NCI-H2107 treated with DMSO at 0.1 percent for 48 hours (cell line): Measurements from ENCODE around the gene CLK4.
"Not testable (repeated sequence)": the region's sequence is repeated elsewhere in the genome, so short reads cannot be mapped to it uniquely, and the experiment has no call there.

Experiments used
- DNase-seq: peaks from one replicate; lab custom pipeline; 2025; ENCODE audit not compliant: unreplicated experiment; lab: John Stamatoyannopoulos, UW

CLK4 gene

DNA sequence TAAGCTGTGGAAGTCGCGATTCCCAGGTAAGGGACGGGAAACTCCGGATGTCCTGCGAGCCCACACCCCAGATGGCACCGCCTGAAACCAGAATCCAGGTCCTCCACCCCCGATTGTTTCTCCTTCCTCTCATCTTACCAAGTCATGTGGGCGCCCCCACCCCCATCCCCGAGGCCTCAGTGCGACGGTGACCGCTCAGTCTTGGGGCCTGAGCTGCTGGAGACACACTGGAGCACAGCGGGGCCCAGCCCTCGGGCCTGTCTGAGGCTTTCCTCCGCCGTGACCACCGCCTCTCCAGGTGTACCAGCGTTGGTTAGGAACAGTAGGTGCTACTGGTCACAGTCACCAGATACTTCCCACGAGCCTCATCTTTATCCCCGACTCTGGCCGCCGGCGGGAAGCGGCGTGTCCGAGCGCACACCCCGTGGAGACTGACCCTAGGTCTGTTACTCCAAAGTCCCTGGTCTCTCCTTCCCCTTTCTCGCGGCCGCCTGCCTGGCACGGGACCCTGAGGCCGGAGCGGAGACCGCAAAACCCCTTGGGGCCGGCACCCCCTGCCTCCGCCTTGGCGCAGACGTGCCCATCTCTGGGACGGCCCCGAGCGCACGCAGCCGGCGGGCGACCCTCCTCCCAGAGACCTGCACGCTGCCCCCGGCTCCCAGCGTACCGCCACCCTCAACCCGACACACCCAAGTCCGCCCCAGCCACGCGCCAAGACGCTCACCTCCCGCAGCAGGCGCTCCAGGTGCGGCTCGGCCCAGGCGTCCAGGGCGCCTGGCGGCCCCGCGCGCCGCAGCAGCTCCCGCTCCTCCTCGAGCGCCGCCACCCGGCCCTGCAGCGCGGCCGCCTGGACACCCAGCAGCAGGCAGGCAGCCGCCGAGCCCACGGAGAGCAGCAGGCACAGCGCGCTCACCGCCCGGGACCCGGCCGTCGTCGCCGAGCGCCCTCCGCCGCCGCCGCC, 37.4 kb downstream of the CLK4 start:
- no peak for DNase-seq

DNA sequence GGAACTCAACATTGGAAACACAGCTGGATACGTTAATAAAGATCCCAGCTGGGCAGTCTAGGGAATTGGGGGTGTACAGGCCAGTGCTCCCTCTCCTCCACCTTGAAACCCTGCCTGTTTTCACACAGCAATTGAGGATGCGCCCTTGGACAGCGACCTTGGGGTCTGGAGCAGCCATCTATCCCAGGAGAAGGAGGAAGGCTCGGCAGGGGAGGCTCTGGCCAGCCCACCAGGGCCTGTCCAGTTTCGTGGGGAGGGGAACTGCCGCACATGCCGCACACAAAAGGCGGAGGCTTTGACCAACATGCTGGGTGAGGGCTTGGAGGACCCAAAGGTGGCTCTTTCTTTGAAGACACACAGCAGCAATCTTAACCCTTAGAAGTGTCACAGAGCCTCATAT, 38.1 kb downstream of the CLK4 start:
- no peak for DNase-seq

DNA sequence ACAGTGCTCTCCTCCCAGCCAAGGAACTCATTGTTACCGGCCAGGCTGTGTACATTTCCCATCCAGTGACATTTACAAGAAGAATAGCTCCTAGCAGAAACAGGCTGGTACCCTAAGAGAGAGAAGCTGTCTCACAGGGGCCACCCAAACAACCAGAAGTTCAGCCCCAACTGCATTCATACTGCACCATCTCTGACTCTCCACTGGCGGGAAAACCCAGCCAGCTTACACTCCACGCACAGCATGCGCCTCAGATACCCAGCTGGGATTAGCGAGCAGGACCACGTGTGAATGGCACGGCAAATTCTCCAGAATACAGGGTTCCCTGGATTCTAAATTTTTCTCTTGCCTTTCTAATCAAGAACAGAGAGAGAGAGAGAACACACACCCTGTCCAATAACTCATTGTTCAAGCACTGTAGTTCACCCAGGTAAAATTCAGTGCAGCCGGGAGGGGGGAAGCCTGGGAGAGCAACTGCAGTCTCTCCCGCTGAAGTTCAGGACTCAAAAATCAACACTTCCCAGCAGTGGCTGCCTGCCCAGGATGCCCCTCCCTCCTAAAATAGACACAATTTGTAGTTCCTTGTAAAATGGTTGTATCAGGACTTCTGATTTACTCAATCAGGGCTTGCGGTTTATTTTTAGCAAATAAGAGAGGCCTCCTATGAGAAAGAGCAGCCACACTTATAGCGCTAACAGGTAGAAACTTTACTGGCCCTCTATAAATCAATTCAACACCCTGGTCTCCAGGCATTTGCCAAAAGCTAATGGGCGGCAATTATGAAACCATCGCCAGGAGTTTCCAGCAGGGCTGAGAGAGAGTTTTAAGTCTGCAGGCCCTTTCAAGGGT, 38.9 kb downstream of the CLK4 start:
- no peak for DNase-seq

- DNase-seq = no peak
Measured at GRCh38 chr5:178586396-178586795, 40.5 kb downstream of the CLK4 start.

DNA sequence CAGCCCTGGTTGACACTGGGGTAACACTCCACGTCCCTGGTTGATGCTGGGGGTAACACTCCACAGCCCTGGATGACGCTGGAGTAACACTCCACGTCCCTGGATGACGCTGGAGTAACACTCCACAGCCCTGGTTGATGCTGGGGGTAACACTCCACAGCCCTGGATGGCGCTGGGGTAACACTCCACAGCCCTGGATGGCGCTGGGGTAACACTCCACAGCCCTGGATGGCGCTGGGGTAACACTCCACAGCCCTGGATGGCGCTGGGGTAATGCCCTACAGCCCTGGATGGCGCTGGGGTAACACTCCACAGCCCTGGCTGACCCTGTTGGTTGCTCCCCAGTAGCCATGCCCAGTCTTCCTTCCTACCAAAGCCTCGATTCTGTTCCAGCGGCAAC, 41.4 kb downstream of the CLK4 start:
- DNase-seq = not testable (repeated sequence)

GRCh38 chr5:178583279-178583678, 43.6 kb downstream of the CLK4 start:
- no peak for DNase-seq

- no peak for DNase-seq
Measured at GRCh38 chr5:178582291-178582690, 44.6 kb downstream of the CLK4 start.

GRCh38 chr5:178581621-178582020, 45.2 kb downstream of the CLK4 start:
- DNase-seq = no peak

DNA sequence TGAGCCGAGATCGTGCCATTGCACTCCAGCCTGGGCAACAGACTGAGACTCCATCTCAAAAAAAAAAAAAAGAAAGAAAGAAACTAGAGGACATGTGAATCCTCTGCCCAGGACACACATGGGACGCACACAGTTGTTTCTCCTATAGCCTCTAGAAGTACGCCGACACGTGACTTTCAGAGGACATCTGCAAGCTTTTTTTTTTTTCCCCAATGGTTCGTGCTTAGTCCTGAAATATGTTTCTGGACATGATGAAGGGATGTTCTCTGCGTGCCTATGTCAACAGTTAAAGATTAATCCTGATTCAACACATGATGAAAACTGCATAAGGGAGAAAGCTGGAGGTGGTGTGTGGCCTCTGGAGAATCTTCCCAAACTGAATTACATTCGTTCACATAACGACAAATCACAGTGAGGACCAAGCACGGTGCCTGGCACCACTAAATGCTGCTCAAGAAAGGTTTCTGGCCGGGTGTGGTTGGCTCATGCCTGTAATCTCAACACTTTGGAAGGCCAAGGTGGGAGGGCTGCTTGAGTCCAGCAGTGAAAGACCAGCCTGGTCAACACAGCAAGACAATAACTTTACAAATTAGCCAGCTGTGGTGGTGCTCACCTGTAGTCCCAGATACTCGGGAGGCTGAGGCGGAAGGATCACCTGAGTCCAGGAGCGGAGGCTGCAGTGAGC, 46.4 kb downstream of the CLK4 start:
- no peak for DNase-seq

- no peak for DNase-seq
Measured at GRCh38 chr5:178577944-178578343, 48.9 kb downstream of the CLK4 start.

GRCh38 chr5:178577376-178577839, 49.4 kb downstream of the CLK4 start:
- no peak for DNase-seq

DNA sequence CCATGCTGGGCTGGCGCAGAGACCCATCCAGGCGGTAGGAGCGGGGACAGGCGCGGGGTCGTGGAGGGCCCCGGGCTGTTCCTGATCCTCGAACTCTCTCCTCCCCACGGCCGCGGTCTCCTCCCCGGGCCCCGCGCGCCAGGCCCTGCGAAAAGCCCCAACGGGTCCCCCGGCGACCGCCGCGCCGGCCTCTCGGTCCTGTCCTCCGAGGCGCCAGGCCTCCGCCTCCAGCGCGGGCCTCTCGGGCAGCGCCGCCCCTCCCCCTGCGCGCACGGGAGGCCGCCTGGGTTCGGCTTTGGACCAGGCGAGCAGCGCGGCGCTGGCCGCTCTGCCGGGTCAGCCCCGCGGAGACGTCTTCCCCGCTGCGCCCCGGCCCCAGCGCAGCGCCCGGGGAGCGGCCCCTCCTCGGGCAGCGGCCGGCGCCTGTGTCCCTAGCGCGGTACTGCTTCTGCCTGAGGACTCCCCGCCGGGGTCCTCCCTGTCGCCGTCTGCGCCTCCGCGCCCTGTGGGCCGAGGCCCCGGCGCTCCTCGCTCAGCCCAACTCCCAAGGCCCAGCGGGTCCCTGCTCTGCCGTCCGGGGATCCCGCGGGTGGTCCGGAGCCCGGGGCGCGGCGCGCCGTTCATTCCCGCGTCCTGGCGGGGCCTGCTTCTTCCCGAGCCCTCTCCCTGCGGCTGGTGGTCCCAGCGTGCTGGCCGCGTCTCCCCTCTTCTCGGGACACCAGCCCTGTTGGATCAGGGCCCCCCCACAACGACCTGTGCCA, 50.1 kb downstream of the CLK4 start:
- DNase-seq = no peak

GRCh38 chr5:178573216-178573615, 53.6 kb downstream of the CLK4 start:
- DNase-seq = no peak

- no peak for DNase-seq
Measured at GRCh38 chr5:178572617-178573016, 54.2 kb downstream of the CLK4 start.

GRCh38 chr5:178569485-178569884, 57.4 kb downstream of the CLK4 start:
- DNase-seq = no peak

GRCh38 chr5:178564811-178565550, 61.9 kb downstream of the CLK4 start:
- no peak for DNase-seq

- no peak for DNase-seq
Measured at GRCh38 chr5:178564397-178564796, 62.5 kb downstream of the CLK4 start.

DNA sequence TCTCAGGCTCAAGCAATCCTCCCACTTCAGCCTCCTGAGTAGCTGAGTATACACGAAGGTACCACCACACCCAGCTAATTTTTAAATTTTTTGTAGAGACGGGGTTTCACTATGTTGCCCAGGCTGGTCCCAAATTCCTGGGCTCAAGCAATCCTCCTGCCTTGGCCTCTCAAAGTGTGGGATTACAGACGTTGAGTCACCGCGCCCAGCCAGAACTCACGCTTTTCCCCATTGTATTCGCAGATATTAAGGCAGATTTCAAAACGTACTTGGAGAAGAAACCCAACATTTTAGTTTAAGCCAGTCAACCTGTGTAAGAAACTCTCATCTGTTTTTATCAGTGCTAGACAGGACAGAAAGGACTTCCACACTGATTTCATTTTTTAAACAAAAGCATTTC, 63.2 kb downstream of the CLK4 start:
- DNase-seq = no peak

DNA sequence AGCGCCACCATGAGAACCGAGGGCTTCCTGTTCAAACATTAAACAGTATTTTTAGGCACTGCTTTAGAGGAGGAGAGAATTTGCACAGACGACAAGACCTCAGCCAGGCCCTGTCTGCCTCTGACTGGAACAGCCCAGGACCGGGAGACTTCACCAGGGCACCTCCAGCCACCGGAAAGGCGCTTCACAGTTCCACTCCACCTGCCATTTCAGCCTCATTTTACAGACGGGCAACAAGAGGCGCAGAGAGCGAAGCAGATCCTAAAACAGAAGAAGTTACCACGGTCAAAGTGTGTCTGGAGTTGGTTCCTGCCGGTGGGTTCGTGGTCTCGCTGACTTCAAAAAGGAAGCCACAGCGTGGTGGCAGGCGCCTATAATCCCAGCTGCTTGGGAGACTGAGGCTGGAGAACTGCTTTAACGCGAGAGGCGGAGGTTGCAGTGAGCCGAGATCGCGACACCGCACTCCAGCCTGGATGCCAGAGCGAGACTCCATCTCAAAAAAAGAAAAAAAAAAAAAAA, 65.0 kb downstream of the CLK4 start:
- no peak for DNase-seq

DNA sequence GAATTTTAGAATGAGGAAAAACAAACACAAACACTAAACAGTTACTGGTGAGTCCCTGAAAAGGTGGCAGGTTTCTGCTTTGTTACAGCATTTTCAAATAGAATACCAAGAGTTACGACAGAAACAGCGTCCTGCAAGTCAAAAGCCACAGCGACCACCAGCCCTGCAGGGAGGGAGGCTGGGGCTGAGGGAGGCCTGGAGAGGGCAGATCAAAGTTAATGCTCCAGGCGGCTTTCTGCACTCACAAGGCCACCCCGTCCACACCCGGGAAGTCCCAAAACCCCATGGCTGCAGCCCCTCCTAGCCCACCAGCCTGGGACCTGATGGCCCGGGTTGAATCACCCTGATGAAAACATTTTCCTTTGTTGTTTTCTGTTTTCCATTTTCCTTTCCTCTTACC, 65.9 kb downstream of the CLK4 start:
- no peak for DNase-seq
